Motor neuron (in vitro differentiated cells): ENCODE data around the gene CGB3. TPM values are rescaled to one million over a fixed set of nuclear protein-coding genes. Genes with fewer than 3 reads are reported as not detected.

Experiments
- ATAC-seq, 8 experiments: fragments of 200-7000 bp; cut with Tn5 transposase; replicated peaks in 6 of 8; 2 replicates each; pipeline ENCODE4 v1.8.0; 2021; ENCODE audit warnings: mild to moderate bottlenecking in 8 of 8, moderate library complexity in 8 of 8
- H3K27ac ChIP-seq, 2 donors: fragments of 250-450 bp; sonication (Bioruptor Pico); 2 replicates each; pipeline ENCODE4 v1.9.0; 2021; ENCODE audit warnings: antibody characterized with exemption in 2 of 2, mild to moderate bottlenecking in 2 of 2, moderate library complexity in 1 of 2
- H3K4me1 ChIP-seq, 2 donors: fragments of 250-450 bp; sonication (Bioruptor Pico); replicated peaks in 1 of 2; 2 replicates each; pipeline ENCODE4 v1.6.1; 2021; ENCODE audit warnings: antibody characterized with exemption in 2 of 2, mild to moderate bottlenecking in 2 of 2, moderate library complexity in 1 of 2
- H3K4me3 ChIP-seq, 5 donors: fragments of 250-450 bp; sonication (Bioruptor Pico); 2 replicates each; pipeline ENCODE4 v1.9.0; 2021; ENCODE audit warnings: antibody characterized with exemption in 5 of 5, mild to moderate bottlenecking in 5 of 5, moderate library complexity in 4 of 5
- WGBS, 10 experiments: fragments of 450-650 bp; shearing (Covaris generic); methylation state at CpG; one replicate each; pipeline ENCODE4 v1.0.0; 2022; 5-methylcytosine and 5-hydroxymethylcytosine counted together
- in situ Hi-C, 9 experiments: fragments of 400-800 bp; cut with MboI; loops; one replicate each; pipeline ENCODE4 v1.15.0; 2021; ENCODE audit warnings: low sequenced_read_pairs in 9 of 9, low pct_unique_long_range_greater_than_20kb in 2 of 9; ENCODE audit not compliant: unreplicated experiment in 9 of 9
- total RNA-seq, 8 experiments: library from RNA; unstranded; fragments of 300-600 nt; gene quantifications; 2 replicates each; pipeline versions ENCODE4 v1.2.3 to v1.2.4, GENCODE V29; 2022

CGB3 gene
- total RNA-seq, 8 experiments from 2014 or later: 0.47 to 0.70 (median 0.49) TPM; not detected in 5

DNA sequence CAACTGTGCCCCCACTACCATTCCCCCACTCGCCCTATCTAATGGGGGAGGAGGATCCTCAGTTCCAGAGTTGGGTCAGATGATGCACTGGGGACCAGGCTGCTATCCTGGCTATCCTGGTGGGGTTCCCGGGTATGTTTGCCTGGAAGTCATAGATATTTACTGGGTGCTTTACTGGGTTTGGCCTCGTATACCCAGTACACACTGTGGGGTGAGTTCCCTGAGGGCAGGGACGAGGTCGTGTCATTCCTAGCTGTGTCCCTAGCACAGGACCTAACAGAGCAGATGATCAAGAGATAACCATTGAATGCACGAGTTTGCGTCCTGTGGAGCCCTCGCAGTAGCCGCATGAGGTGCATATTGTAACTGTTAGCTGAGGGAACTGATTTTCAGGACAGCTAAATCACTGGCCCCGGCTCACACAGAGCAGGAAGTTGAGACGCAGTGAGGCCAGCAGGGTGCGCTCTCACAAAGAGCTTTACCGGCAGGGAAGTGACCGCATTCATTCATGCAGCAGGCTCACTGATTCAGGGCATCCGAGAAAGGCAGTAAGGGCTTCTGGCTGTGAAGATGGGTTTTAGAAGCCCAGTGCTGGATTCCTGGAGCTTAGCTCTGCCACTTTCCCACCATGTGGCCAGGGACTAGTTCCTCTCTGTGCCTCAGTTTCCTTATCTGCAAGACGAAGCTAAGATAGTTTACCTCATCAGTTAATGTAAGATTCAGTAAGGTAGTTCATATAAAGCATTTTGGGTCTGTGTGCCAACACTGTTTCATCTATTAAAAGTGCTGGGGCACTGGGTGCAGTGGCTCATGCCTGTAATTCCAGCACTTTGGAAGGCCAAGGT lies 24.4 kb downstream of the CGB3 start:
- Histone ChIP-seq H3K4me3 (no peak overlapping the region), H3K27ac (no peak overlapping the region), H3K4me1 (peaks cover 1 to 3% of the 10 kb centered on the region in 2 donors)
- in situ Hi-C loops: no loop called here
- ATAC-seq: peak; percentile 39 to 96 (median 76)
- WGBS, 10 experiments: 0 to 70% (median 56%) methylated on average over 1 to 10 of the region's 16 CpGs; no CpG with 5 or more reads in 1 of the 10 experiments

DNA sequence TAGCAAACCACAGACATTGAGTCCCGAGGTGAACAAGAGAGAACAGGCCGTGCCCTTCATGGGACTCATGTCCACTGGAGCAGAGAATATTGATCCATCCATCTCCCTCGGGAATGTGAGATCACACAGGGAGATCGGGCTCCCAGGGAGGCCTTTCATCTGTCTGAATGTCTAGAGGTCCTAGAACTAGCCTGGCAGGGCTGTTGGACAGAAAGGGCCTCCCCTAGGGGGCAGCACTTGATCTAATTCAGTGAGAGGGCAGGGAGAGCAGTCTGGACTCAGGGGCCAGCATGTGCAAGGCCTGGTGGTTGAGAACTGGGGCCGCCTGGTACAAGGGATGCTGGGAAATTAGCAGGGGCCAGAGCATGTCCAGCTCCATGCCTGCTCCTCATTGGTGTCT lies 26.2 kb downstream of the CGB3 start:
- 20 to 100% (median 60%) methylated on average over 1 to 5 of the region's 5 CpGs; no CpG with 5 or more reads in 5 of the 10 experiments for WGBS, 10 experiments
- no peak for ATAC-seq
- in situ Hi-C loops: no loop called here
- no peak overlapping the region for H3K27ac ChIP-seq
- no peak overlapping the region for H3K4me3 ChIP-seq
- peaks cover 6 to 7% of the 10 kb centered on the region in 2 donors for H3K4me1 ChIP-seq

DNA sequence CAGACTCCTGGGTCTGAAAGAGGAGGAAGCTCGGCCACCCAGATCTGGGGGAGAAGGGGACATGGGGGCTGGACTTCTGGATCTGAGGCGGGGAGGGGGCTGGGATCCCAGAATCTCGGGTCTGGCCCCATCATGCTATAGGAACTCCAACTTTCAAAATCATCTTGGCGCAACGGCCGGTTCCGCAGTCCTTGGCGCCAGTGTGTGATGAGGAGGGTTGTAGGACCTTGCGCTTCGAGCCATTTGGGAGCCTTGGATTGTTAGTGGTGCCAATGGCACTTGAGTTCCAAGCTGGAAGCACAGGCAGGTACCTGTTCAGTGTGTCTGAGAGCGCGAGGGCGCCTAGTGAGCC lies 30.1 kb downstream of the CGB3 start:
- H3K27ac ChIP-seq: peak overlapping the region; percentile 81 to 84
- no peak for ATAC-seq
- 0 to 5% (median 0%) methylated on average over 1 to 5 of the region's 13 CpGs; no CpG with 5 or more reads in 3 of the 10 experiments for WGBS, 10 experiments

DNA sequence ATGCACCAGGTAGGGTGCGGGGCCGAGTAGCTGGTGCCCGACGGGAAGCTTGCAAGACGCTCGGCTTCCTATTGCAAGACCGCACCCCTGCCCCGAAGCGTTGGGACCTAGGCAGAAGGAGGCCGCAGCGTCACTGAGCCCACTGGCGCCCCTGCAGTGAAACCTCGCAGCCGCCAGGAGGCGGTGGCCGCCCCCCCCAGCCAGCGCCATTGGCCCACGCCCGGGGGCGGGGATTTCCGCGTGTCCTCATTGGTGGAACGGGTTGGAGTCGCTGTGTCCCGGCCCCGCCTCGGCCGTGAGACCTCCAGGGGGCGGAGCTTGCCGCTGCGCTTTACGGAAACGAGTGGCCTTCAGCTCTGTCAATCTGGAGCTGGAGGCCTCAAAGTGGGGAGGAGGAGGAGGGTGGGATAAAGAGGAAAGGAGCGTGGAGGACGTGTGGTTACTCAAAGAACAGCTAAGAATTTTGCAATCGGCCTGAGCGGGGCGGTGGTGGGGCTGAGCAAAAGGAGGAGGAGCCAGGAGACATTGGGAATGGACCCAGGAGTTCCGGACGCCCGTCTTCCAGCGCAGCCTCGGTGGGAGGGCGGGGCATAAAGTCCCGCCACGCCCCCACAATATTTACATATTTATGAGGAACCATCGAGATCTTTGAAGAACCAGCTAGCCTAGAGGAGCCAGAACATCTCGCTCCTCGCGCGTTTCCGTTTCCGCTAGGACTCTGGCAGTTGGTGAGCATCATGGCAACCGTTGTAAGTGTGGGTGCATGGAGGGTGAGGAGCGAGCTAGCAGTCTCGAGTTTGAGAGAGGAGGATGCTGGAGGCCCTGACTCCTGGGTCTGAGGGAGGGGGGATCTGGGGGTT lies 30.7 kb downstream of the CGB3 start, which contains the start of the genes GYS1 and RUVBL2:
Gene GYS1, minus strand, starts transcription at position 135 of the 860 bp plus-strand sequence. CDS start 197 bp downstream, outside the sequence.
Gene RUVBL2, plus strand, starts transcription at position 713 of the 860 bp plus-strand sequence. Its CDS starts 25 bp downstream, at position 738.
- peak; percentile 81 to 94 (median 93) for ATAC-seq
- 0 to 3% (median 2%) methylated on average over 2 to 19 of the region's 56 CpGs; no CpG with 5 or more reads in 3 of the 10 experiments for WGBS, 10 experiments
- peaks cover 14 to 15% of the 10 kb centered on the region in 2 donors for H3K4me1 ChIP-seq
- in situ Hi-C loops: no loop called here
- H3K27ac ChIP-seq: peak within 1 kb of the TSS; percentile 81 to 84
- peak within 1 kb of the TSS; percentile 49 to 66 (median 53) for H3K4me3 ChIP-seq

More for the DNA sequence above, 30.1 kb downstream of the CGB3 start:
- in situ Hi-C loops: no loop called here
- Histone ChIP-seq H3K4me1 (peaks cover 14 to 15% of the 10 kb centered on the region in 2 donors), H3K4me3 (peak overlapping the region; percentile 49 to 66 (median 53))

DNA sequence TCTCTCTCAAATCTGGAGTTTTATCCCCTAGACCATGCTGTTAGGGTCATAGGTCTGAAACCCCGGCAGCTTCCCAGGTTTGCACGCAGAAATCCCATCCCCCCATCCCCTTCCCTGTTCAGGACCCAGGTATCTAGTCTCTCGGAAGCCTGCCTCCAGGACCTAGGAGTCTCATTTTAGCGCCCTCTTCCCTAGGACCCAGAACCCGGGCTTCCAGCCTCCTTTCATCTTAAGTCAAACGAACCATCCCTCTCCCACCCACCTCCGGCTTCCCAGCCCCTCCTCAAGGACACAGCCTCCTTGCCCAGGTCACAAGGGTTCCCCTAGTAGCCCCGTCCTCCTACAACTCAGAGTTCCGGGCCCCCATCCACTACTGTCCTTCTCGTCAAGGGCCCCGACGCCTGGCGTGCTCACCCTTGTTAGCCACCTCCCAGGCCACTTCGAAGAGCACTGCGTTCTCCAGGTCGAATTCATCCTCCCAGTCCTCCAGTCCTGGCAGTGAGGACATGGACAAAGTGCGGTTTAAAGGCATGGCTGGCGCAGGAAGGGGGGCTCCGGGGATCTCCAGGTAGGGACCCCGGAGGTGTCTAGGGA lies 31.5 kb downstream of the CGB3 start:
- in situ Hi-C loops: no loop called here
- Histone ChIP-seq H3K4me1 (peaks cover 14 to 15% of the 10 kb centered on the region in 2 donors), H3K4me3 (peak overlapping the region; percentile 49 to 66 (median 53)), H3K27ac (peak overlapping the region; percentile 48 to 55)
- WGBS, 10 experiments: 0 to 2% (median 0%) methylated on average over 1 to 10 of the region's 20 CpGs; no CpG with 5 or more reads in 4 of the 10 experiments
- ATAC-seq: peak in 2 of 8 experiments; percentile 2 to 4

DNA sequence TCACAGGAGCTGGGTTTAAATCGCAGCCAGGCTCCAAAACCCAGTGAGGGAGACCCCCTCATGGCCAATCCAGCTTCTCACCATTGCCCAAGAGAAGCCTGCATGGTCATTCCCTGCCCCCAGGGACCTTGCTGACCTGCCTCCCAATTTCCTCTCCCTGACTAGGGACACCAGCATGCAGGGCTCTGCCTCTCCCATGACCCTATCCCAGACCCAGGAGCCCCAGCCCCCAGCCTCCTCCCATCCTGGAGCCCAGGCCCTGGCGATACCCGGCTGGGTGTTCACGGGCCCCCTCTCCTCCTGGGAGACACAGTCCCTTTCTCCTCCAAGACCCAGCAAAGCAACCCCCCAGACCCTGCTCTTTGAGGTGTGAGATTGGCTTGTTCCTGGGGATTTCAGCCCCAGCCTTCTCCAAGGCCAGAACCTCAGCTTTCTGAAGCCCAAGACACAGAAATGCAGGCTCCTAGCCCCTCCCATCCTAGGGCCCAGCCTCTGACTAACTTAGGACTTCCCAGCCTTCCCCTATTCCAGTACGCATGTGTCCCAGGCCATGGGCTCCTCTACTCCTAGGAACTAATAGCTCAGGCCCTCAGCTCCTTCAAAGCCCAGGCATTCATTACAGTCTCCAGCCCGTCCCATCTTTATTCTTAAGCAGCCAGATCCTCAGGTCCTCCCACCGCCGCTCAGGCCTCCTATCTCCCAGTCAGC lies 32.1 kb downstream of the CGB3 start:
- H3K4me1 ChIP-seq: peaks cover 14 to 15% of the 10 kb centered on the region in 2 donors
- in situ Hi-C loops: no loop called here
- H3K4me3 ChIP-seq: peak overlapping the region; percentile 49 to 66 (median 53)
- peak overlapping the region in 1 of 2 donors; percentile 40 for H3K27ac ChIP-seq
- 0 to 17% (median 8%) methylated on average over 1 to 4 of the region's 8 CpGs; no CpG with 5 or more reads in 7 of the 10 experiments for WGBS, 10 experiments
- ATAC-seq: peak in 3 of 8 experiments; percentile 24 to 39 (median 26)

DNA sequence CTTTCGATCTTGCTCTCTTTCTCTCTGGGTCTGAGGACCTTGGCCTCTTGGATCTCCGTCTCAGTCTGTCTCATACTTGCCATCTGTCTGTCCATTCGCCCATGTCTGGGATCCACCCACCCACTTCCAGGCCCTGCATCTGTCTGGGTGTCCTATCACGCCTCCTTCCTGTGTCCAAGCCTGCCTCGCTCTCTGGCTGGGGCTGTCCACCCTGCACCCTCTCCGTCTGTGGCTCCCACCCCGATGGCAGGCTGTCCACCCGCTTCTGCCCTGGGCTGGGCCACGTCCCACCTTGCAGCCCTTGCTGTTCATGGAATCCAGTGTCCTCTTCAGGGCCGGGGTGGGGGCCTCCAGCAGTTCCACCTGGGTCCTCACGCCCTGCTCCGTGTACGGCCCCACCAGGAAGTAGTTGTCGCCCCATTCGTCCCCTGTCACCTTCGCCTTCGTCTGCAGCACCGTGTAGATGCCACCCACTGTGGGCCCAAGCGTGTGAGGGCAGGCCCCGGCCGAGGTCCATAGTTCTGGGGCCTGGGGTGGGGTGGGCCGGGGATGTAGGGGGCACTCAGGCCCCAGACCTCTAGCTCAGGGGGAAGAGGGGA lies 33.0 kb downstream of the CGB3 start:
- Histone ChIP-seq H3K4me3 (no peak overlapping the region), H3K27ac (no peak overlapping the region), H3K4me1 (peaks cover 14 to 15% of the 10 kb centered on the region in 2 donors)
- WGBS, 10 experiments: 88 to 100% (median 94%) methylated on average over 1 to 5 of the region's 22 CpGs; no CpG with 5 or more reads in 7 of the 10 experiments
- in situ Hi-C loops: no loop called here
- no peak for ATAC-seq

DNA sequence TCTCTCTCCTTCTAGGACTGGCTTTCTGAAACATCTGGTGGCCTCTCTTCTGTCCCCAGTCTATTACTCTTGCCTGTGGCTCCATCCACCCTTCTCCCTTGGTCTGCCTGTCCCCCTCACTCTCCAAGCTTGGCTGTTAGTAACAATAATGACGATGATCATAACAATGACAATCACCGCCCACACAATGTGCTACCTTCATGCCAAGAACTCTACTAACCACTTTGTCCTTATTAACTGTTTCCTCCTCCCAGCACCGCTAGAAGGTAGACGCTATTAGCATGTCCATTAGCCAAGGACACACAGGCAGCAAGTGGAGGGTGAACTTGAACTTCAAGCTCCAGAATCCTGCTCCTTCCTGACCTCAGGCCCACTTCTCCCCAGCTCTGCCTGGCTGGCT lies 33.7 kb downstream of the CGB3 start:
- in situ Hi-C loops: no loop called here
- Histone ChIP-seq H3K27ac (no peak overlapping the region), H3K4me3 (no peak overlapping the region), H3K4me1 (peaks cover 14 to 15% of the 10 kb centered on the region in 2 donors)
- ATAC-seq: no peak
- 48 to 100% (median 60%) methylated on average over 2 to 4 of the region's 4 CpGs; no CpG with 5 or more reads in 3 of the 10 experiments for WGBS, 10 experiments

DNA sequence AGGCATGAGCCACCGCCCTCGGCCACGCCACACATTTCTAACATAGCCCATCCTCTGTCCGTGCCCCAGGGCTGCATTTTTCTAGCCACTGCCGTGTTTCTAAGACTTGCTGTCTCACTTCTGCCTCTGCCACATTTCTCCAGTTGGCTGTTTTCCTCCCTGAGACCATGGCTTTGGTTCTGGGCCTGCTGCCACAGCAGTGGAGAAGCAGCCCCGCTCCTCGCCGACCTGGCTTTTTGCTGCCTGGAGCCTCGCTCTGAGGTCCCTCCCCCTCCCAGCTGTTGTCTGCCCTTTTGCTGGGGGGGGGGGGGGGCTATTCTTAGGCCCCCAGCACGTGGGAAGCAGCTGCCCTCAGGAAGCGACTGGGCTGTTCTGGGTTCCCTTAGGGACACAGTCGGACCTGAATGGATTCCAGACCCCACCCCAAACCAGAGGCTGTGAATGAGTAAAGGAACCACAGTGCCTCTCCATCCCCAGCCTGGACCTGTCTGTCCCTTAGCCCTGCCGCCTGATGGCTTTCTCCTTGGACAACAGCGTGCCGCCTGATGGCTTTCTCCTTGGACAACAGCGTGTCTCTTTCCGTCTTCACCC lies 34.3 kb downstream of the CGB3 start:
- Histone ChIP-seq H3K4me3 (no peak overlapping the region), H3K4me1 (peaks cover 13 to 14% of the 10 kb centered on the region in 2 donors), H3K27ac (no peak overlapping the region)
- no peak for ATAC-seq
- in situ Hi-C loops: no loop called here
- 20 to 100% (median 100%) methylated on average over 1 to 5 of the region's 17 CpGs; no CpG with 5 or more reads in 5 of the 10 experiments for WGBS, 10 experiments

DNA sequence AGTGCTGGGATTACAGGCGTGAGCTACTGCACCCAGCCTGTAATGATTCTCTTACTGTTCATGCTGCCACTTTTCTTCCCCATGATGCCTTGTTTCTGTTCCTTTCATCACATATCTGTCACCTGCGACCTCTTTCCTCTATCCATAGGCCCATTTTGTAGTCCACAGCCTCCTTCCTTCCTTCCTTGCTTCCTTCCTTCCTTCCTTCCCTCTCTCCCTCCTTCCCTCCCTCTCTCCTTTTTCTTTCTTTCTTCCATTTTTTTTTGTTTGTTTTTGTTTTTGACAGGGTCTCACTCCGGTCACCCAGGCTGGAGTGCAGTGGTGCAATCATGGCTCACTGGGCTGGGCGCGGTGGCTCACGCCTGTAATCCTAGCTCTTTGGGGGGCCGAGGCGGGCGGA lies 35.3 kb downstream of the CGB3 start:
- H3K4me1 ChIP-seq: peaks cover 8 to 9% of the 10 kb centered on the region in 2 donors
- ATAC-seq: no peak
- no peak overlapping the region for H3K4me3 ChIP-seq
- in situ Hi-C loops: no loop called here
- H3K27ac ChIP-seq: no peak overlapping the region
- WGBS, 10 experiments: 86 to 100% (median 95%) methylated on average over 1 to 9 of the region's 9 CpGs; no CpG with 5 or more reads in 1 of the 10 experiments

DNA sequence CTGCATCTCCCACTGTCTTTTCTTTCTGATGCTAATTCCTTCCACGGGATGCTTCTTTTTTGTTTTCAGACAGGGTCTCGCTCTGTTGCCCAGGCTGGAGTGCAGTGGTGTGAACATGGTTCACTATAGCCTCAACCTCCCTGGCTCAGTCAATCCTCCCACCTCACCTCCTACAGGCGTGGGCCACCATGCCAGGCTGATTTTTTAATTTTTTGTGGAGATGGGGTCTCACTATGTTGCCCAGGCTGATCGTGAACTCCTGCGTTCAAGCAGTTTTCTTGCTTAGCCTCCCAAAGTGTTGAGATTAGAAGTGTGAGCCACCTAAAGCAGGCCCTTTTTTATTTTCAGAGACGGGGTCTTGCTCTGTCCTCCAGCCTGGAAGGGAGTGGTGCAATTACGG lies 35.8 kb downstream of the CGB3 start:
- Histone ChIP-seq H3K27ac (no peak overlapping the region), H3K4me1 (peaks cover 8 to 9% of the 10 kb centered on the region in 2 donors), H3K4me3 (no peak overlapping the region)
- WGBS, 10 experiments: 76 to 100% (median 92%) methylated on average over 3 to 5 of the region's 7 CpGs; no CpG with 5 or more reads in 4 of the 10 experiments
- in situ Hi-C loops: no loop called here
- ATAC-seq: no peak
